T47D (cell line): ENCODE results near the gene MAMDC2.

Experiments
- DNase-seq, 2 experiments: peaks; one replicate each; pipeline versions ENCODE4 v3.0.0 to v3.0.0-alpha.2; 2011 to 2012; ENCODE audit warnings: low read depth in 1 of 2, low spot score in 1 of 2
- JUND ChIP-seq: IDR thresholded peaks from 2 replicates; pipeline ENCODE4 v1.6.1; 2012; ENCODE audit warnings: low read depth
- in situ Hi-C: cut with HindIII; loops from 2 replicates; pipeline ENCODE4 v1.10.0; 2016; ENCODE audit warnings: low sequenced_read_pairs, low pct_unique_long_range_greater_than_20kb

Gene MAMDC2

GRCh38 chr9:70260007-70260443, 216.4 kb downstream of the MAMDC2 start:
- TF ChIP-seq JUND, result no peak
- no peak for DNase-seq

DNA sequence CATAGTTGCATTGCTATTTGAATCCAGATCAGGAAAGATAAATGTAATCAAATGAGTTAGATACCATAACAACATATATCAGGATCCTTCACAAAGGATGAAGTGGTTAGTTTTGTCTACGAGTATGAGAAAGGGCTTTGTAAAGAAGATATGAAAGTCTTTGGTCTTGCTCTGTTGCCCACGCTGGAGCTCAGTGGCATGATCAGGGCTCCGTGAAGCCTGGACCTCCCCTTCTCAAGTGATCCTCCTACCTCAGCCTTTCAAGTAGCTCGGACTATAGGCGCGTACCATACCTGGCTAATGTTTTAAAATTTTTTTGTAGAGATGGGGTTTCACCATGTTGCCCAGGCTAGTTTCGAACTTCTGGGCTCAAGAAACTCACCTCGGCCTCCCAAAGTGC, 217.0 kb downstream of the MAMDC2 start:
- TF ChIP-seq JUND, result no peak
- in situ Hi-C loops, result no loop called here
- no peak for DNase-seq

More at GRCh38 chr9:70260007-70260443, 216.4 kb downstream of the MAMDC2 start:
- in situ Hi-C loops, result no loop called here

DNA sequence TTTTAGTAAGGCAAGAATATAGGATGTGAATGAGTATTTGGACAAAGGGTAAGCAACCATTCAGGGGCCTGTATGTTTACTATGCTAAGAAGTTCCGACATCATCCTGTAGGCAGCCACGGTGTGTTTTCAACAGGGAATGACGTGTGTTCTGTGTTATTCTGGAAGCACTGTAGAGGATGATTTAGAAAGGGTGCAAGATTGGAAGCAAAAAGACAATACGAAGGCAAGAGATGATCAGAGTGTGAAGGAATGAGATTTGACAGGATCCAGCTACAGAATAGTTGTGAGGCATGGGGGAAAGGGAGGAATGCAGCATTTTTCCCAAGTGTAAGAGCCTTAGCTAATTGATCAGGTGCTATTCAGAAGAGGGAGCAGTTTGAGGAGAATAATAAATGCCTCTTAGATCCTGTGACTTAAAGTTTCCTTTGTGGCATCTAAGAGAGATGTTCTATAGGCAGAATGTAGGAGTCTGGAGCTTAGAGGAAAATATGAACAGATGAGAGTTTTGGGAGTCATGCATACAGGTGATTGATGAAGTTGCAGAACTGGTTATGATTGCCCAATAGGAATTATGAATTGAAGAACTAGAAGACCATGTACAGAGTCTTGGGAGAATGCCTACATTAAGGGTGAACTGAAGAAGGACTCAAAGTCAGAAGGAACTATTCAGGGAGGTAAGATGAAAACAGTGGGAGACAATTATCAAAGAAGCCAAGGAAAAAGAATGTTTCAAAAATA, 217.7 kb downstream of the MAMDC2 start:
- no peak for TF ChIP-seq JUND

GRCh38 chr9:70262366-70262765, 218.7 kb downstream of the MAMDC2 start:
- in situ Hi-C loops, result no loop called here
- no peak for DNase-seq
- TF ChIP-seq JUND, result no peak

More for the DNA sequence above, 217.7 kb downstream of the MAMDC2 start:
- peak in 1 of 2 experiments; percentile 29 for DNase-seq
- in situ Hi-C loops, result no loop called here

DNA sequence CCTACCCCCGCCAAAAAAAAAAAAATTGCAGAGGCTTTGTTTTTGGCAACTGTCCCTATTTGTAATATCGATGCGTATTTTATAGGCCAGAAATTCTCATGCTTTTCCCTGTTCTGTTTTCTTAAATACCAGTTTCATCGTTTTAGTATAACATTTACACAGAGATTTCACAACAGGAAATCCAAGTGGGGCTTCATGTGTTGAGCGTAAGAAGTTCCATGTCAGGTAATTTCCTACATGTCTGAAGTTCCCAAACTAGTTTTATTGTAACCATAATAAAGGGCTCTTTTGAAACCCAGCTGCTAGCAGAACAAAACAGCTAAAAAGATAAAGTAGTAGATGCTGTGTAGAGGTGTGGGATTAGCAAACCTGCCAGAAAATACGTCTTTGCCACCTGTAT, 219.3 kb downstream of the MAMDC2 start:
- in situ Hi-C loops, result no loop called here
- TF ChIP-seq JUND, result no peak
- no peak for DNase-seq

GRCh38 chr9:70263421-70263820, 219.8 kb downstream of the MAMDC2 start:
- no peak for DNase-seq
- in situ Hi-C loops, result no loop called here

More at GRCh38 chr9:70263421-70263820, 219.8 kb downstream of the MAMDC2 start:
- TF ChIP-seq JUND, result no peak
